Adipose tissue (tissue), 3 donors: ENCODE data around the gene FAM107A. TPM values are rescaled to one million over a fixed set of nuclear protein-coding genes. Genes with fewer than 3 reads are reported as not detected.
"Not testable (repeated sequence)": the region's sequence is repeated elsewhere in the genome, so short reads cannot be mapped to it uniquely, and the experiment has no call there.

Source experiments
- H3K27ac ChIP-seq: one replicate; pipeline ENCODE4 v1.5.1; 2013; ENCODE audit warnings: low read depth, low read length
- WGBS, 3 donors: extraction: QIAGEN DNeasy Blood & Tissue Kit; methylation state at CpG; one replicate each; pipeline ENCODE4 v1.1.7; 2013; 5-methylcytosine and 5-hydroxymethylcytosine counted together
- polyA plus RNA-seq, 3 donors: library from polyadenylated mRNA; stranded (reverse); fragments of 200-250 nt; gene quantifications; one replicate each; pipeline ENCODE4 v1.2.3, GENCODE V29; 2013
- donor health status: healthy with polysubstance abuse.
- donor health status: Bipolar disorder and iron deficiency.
- donor health status: healthy.

The FAM107A gene
- polyA plus RNA-seq, 3 donors, result 10.5 to 61.3 (median 60.3) TPM

DNA sequence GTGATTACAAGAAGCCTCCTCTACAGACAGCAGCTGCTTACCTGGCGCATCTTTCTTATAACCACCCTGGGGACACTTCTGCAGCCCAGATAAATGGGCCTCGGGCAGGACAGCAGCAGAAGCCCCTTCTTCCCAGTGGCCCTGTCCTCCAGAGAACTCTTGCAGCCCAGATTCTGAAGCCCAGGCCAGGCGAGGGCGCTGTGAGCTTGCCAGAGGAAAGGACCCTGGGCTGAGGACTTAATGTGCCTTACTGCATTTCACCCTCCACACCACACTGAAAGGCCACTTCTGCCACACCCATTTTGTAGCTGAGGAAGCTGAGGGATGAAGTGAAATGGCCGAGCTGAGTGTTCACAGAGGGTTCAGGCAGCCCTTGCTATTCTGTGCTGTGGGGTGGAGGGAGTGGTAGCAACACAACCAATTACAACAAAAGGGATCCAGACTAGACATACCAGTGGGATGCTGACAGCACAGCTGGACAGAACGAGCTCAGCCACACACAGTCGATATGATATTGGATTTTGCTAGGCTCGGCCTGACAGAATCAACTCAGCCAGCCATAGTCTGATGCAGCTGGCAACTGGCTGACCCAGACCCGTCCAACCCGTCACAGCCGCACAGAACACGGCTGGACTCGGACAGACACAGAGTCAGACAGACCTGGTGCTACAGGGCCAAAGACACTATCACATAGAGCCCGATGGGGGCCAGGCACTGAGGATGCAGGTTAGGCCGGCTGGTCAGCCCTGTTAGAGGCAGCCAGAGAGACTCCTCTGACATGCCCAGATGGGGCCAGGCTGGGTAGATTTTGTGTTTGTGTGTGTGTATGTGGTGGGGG is 47.5 kb downstream of the FAM107A start:
- no peak overlapping the region for H3K27ac ChIP-seq
- WGBS, 3 donors, result 86 to 88% (median 88%) methylated on average over 14 to 15 of the region's 15 CpGs

DNA sequence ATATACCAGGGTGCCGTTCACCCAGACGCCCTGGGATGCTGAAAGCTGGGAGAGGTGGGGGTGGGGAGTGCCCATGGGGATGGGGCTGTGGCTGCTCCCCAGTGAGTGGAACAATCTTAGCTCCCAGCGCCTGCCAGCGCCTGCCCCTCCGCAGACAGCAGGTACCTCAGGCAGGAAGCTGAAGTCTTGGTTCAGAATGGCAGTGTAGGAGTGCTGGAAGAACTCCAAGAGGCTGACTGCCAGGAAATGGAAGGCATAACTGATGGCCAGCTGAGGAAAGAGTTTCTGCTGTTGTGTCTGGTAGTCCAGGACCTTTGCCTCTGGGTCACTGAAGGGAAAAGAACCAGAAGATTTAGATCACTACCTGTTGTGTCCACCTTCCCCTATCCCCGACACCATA is 48.6 kb downstream of the FAM107A start:
- H3K27ac ChIP-seq, result no peak overlapping the region
- WGBS, 3 donors, result 40 to 46% (median 46%) methylated on average over 6 of the region's 6 CpGs

DNA sequence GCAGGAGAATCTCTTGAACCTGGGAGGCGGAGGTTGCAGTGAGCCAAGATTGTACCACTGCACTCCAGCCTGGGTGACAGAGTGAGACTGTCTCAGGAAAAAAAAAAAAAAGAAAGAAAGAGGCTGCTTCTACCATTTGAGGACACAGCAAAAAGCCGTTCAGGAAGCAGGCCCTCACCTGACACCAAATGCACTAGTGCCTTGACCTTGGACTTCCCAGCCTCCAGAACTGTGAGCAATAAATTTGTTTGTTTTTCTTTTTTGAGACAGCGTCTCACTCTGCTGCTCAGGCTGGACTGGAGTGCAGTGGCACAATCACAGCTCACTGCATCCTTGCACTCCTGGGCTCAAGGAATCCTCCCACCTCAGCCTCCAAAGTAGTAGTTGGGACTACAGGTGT is 49.8 kb downstream of the FAM107A start:
- H3K27ac ChIP-seq, result not testable (repeated sequence)
- WGBS, 3 donors, result 66 to 94% (median 94%) methylated on average over 3 of the region's 3 CpGs

DNA sequence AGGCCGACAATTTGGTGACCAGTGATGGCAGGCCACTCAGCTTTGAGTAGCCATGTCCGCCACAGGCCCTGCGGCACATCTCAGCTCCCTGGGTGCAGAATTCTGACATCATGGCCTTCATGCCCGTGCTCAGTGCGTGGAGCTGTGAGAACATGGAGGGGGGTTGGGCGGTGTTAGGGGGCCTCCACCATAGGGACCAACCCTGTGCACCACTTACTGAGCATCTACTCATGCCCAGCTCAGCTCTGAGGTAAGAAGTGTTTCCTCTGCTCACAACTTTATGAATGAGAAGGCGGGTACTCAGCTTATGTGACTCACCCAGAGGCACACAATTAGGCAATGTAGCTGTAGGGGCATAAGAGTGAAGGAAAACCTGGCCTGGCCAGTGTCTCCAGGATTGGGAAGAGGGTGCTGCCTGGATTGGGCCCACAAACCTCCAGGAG is 50.7 kb downstream of the FAM107A start:
- WGBS, 3 donors, result 75 to 96% (median 82%) methylated on average over 7 of the region's 7 CpGs
- no peak overlapping the region for H3K27ac ChIP-seq

DNA sequence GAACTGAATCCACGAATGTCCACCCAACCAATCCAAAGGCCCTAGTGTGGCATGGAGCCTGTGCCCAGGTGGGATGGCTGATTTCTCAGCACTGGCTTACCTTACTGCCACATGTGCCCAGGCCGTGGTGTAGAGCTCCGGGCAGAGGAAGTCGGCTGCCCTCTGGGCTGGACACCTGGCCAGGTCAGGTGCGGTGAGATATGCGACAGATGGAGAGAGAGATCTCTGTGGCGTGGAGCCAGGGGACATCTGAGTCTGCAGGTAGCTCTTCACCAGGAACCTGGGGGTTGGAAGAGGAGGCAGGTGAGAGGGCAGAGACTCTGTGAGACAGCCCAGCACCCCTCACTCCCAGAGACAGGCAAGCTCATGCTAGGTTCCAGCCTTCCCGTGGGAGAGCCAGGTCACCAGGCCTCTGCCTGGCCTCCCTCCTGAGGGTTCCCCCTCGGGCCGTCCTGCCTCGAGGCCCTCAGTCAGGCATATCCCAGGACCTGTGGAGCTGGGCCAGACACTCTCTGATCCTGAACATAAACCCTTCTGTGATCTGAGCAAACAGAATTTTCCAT is 52.8 kb downstream of the FAM107A start:
- no peak overlapping the region for H3K27ac ChIP-seq
- WGBS, 3 donors, result 87 to 91% (median 90%) methylated on average over 11 of the region's 11 CpGs

- WGBS, 3 donors, result 81 to 91% (median 89%) methylated on average over 5 of the region's 5 CpGs
- H3K27ac ChIP-seq, result no peak overlapping the region
Measured at GRCh38 chr3:58522759-58523425, 54.3 kb downstream of the FAM107A start.

GRCh38 chr3:58521917-58522631 is 55.1 kb downstream of the FAM107A start:
- 80 to 84% (median 81%) methylated on average over 10 of the region's 10 CpGs for WGBS, 3 donors
- H3K27ac ChIP-seq, result no peak overlapping the region

- WGBS, 3 donors, result 91 to 100% (median 96%) methylated on average over 3 of the region's 3 CpGs
- H3K27ac ChIP-seq, result no peak overlapping the region
Measured at GRCh38 chr3:58521336-58521670, 55.9 kb downstream of the FAM107A start.

GRCh38 chr3:58520403-58521335 is 56.5 kb downstream of the FAM107A start:
- H3K27ac ChIP-seq, result no peak overlapping the region
- 59 to 64% (median 62%) methylated on average over 8 of the region's 8 CpGs for WGBS, 3 donors

- WGBS, 3 donors, result 78 to 95% (median 92%) methylated on average over 6 of the region's 6 CpGs
Measured at GRCh38 chr3:58519668-58520402, 57.4 kb downstream of the FAM107A start.

DNA sequence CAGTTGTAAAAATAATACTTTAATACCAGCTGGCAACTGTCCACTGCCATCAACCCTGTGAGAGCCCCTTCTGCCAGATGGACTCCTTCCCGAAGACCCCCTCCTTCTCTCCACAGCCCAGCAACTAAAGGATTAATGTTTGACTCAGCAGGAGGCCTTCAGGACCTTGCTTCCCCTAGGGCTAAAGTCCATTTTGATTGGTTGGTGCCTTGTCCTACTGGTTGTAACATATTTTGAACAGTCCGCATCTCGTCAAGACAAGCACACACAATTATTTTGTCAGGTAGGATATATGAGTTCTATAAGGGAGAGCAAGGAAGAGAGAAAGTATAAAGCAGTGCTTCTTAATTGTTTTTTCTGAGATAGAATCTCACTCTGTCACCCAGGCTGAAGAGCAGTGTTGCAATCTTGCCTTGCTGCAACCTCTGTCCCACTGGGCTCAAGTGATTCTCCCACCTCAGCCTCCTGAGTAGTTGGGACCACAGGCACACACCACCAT is 58.9 kb downstream of the FAM107A start:
- WGBS, 3 donors, result 43 to 69% (median 57%) methylated on average over 3 of the region's 3 CpGs
- no peak overlapping the region for H3K27ac ChIP-seq

More at GRCh38 chr3:58519668-58520402, 57.4 kb downstream of the FAM107A start:
- H3K27ac ChIP-seq, result no peak overlapping the region

DNA sequence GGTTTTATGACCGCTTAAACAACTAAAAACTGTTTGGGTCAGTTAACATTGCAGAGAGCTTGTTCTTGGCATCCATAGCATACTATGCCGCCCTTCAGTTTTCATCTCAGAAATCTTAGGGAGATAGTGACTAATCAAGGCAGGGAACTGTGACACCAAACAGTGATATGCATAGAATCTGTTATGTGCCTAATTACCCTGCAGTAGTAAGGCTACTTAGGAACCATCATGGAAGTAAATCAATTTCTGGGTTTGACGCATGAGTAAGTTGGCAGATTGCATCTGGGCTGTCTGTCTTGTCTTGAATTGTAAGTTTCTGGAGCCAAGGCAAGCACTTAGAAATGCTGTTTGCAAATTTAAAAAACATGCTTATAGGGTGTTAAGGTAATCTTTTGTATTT is 62.8 kb downstream of the FAM107A start:
- H3K27ac ChIP-seq, result no peak overlapping the region
- WGBS, 3 donors, result 93 to 95% (median 95%) methylated on average over 3 of the region's 3 CpGs

Other genes starting within 250 kb of the FAM107A start
- 10 to 100 TPM in 2 of 3 donors, 1 to 10 TPM in 1; 7.1 to 21.1 (median 15.4) TPM for gene PXK, start 244.5 kb downstream of the FAM107A start, polyA plus RNA-seq
- 100 to 1,000 TPM in 1 of 3 donors, 10 to 100 TPM in 2; 40.6 to 108 (median 91.8) TPM for gene PDHB, start 143.6 kb downstream of the FAM107A start, polyA plus RNA-seq
- gene KCTD6, start 85.3 kb downstream of the FAM107A start, polyA plus RNA-seq, result 10 to 100 TPM in 1 of 3 donors, 1 to 10 TPM in 2; 3.8 to 13.0 (median 9.8) TPM
- 10 to 100 TPM in 2 of 3 donors, 1 to 10 TPM in 1; 4.7 to 31.7 (median 19.3) TPM for gene ACOX2, start 40.2 kb downstream of the FAM107A start, polyA plus RNA-seq
- 1 to 10 TPM in 1 of 3 donors, under 1 TPM in 2; 0.24 to 2.9 (median 0.56) TPM for gene FAM3D, start 89.4 kb upstream of the FAM107A start, polyA plus RNA-seq